ENCODE results near the gene DENND4B. TPM values are rescaled to one million over a fixed set of nuclear protein-coding genes. Genes with fewer than 3 reads are reported as not detected.

Gene DENND4B
- polyA plus RNA-seq, 1 of the 3 experiments (the other 2 are of a cell fraction), result 29.6 TPM

Small RNA genes lying within 50 kb of the gene (small RNA-seq; reads per million reads assigned to genes)
- gene AL831737.1 (0 reads per million in 7 experiments), gene MIR6737 (0 to 0.86 (median 0) reads per million in 7 experiments)

Other genes with a start within 250 kb of the DENND4B start
- 64.3 and 80.9 TPM in 2 replicates for gene INTS3, start 218.7 kb downstream of the DENND4B start, polyA plus RNA-seq (2012; rRNA removed)
- 7.6 and 9.0 TPM in 2 replicates for gene SLC27A3, start 171.3 kb downstream of the DENND4B start, polyA plus RNA-seq (2012; rRNA removed)
- gene GATAD2B, start 23.7 kb downstream of the DENND4B start, polyA plus RNA-seq (2012; rRNA removed), result 2.7 and 2.8 TPM in 2 replicates
- 25.5 and 26.2 TPM in 2 replicates for gene CRTC2, start 11.9 kb upstream of the DENND4B start, polyA plus RNA-seq (2012; rRNA removed)
- 89.6 and 113 TPM in 2 replicates for gene SLC39A1, start 16.8 kb upstream of the DENND4B start, polyA plus RNA-seq (2012; rRNA removed)
- 12.8 and 16.6 TPM in 2 replicates for gene CREB3L4, start 21.2 kb upstream of the DENND4B start, polyA plus RNA-seq (2012; rRNA removed)
- 118 and 122 TPM in 2 replicates for gene JTB, start 31.0 kb upstream of the DENND4B start, polyA plus RNA-seq (2012; rRNA removed)
- gene RAB13, start 39.6 kb upstream of the DENND4B start, polyA plus RNA-seq (2012; rRNA removed), result 156 and 164 TPM in 2 replicates
- 7,060 and 7,825 TPM in 2 replicates for gene RPS27, start 44.0 kb upstream of the DENND4B start, polyA plus RNA-seq (2012; rRNA removed)
- gene NUP210L, start 208.4 kb upstream of the DENND4B start, polyA plus RNA-seq (2012; rRNA removed), result not detected in 2 replicates
- gene TPM3, start 245.4 kb upstream of the DENND4B start, polyA plus RNA-seq (2012; rRNA removed), result 324 and 359 TPM in 2 replicates

Measured in SK-N-SH (cell line).